ENCODE data around the gene NMNAT2.
"Not testable (repeated sequence)": the region's sequence is repeated elsewhere in the genome, so short reads cannot be mapped to it uniquely, and the experiment has no call there.

Gene NMNAT2

GRCh38 chr1:183262628-183263200 lies 155.5 kb downstream of the NMNAT2 start:
- no peak for DNase-seq (ENCODE audit: low read depth)

- DNase-seq (ENCODE audit: low read depth), result no peak
Measured at GRCh38 chr1:183259924-183260323, 158.3 kb downstream of the NMNAT2 start.

DNA sequence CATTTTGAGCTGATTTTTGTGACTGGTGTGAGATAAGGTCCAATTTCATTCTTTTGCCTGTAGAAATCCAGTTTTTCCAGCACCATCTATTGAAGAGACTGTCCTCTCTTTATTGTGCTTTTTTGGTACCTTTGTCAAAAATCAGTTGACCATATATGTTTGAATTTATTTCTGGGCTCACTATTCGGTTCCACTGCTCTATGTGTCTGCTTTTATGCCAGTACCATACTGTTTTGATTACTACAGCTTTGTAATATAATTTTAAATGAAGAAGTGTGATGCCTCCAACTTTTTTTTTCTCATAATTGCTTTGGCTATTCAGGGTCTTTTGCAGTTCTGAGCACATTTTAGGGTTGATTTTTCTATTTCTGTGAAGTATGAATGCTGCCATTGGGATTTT lies 163.1 kb downstream of the NMNAT2 start:
- no peak for DNase-seq (ENCODE audit: low read depth)

- DNase-seq (ENCODE audit: low read depth), result no peak
Measured at GRCh38 chr1:183251959-183252450, 166.2 kb downstream of the NMNAT2 start.

- DNase-seq (ENCODE audit: low read depth), result no peak
Measured at GRCh38 chr1:183251101-183251958, 166.8 kb downstream of the NMNAT2 start.

DNA sequence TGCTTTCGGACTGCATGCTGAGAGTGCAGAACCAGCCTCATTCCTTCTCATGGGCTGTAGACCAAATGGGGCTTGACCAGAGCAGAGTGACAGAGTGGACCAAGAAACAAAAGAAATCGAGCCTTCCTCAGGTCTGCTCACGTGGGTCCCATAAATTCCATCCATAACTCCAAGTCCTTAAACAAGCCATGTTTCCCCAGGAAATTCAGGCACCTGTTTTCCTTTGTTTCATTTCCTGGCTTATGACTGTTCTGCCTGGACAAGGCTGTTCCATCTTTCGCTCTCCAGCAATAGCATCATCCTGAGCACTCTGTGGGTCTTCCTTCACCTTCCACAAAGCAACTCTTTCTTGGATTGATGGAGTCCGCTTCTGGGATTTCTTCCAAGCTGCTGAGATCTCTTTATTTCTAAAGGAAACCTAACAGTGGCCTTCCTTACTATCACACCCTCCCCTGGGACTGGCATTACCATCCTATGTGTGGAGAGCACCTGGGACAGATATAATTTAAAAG lies 168.2 kb downstream of the NMNAT2 start:
- DNase-seq (ENCODE audit: low read depth), result no peak

GRCh38 chr1:183248989-183249691 lies 169.0 kb downstream of the NMNAT2 start:
- no peak for DNase-seq (ENCODE audit: low read depth)

GRCh38 chr1:183247931-183248330 lies 170.2 kb downstream of the NMNAT2 start:
- no peak for DNase-seq (ENCODE audit: low read depth)

DNA sequence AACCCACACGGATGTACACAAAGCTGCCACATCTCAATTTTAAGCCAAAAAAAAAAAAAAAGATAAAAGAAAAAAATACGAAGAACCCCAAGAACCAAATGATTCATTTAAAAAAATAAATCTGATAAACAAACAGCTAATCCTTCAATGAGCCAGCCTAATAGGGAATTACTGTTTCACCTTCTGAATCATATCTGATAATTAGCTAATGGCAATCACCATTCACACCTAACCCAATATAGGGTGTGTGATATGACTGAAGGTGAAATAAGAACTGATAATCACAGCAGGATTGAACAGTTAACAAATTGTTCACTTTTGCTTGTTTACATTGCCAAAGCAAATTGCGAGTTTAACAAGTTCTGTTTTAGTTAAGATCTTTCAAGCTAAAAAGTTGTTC lies 170.7 kb downstream of the NMNAT2 start:
- DNase-seq (ENCODE audit: low read depth), result no peak

DNA sequence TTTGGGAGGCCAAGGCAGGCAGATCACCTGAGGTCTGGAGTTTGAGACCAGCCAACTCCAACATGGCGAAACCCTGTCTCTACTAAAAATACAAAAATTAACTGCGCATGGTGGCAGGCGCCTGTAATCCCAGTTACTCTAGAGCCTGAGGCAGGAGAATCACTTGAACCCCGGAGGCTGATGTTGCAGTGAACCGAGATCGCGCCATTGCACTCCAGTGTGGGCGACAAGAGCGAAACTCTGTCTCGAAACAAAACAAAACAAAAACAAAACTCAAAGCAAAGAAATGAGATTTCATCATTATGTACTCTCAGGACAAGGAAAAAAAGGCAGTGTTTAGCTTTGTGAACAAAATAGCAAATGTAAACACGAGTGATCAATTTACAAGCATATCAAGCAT lies 171.1 kb downstream of the NMNAT2 start:
- DNase-seq (ENCODE audit: low read depth), result no peak

DNA sequence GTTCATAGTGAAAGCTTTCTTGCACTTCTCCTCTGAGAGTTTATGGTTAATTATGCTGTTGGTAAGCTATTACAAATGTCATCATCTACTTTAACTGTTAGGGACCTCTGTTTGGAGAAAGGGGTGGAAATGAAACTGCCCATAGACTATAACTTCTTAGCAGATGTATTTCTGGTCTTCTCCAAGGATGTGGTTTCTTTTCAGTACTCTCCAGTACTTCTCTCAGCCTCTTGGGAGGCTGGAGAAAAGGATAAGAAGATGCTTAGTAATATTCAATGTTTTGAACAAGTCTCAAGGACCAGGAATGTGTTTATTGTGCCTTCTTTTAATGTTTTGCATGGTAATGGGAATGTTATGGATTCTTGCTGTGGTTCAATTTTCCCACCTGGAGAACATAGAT lies 171.7 kb downstream of the NMNAT2 start:
- no peak for DNase-seq (ENCODE audit: low read depth)

DNA sequence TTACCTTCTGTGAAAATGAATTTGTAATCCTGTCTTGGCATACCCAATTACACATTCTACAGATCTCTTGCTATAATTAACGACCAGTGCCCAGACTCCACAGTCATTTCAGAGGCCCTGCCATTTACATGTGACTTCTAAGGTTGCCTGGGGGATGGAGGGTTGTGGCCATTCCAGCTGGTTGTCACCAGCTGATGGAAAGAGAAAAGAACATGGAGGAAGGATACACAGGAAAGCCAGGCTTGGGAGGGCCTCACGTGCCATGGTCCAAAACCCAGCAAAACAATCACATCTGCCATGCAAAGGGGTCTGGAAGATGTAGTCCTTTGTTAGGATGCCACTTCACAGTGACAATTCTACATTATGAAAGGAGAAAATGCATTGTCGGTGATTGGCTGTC lies 172.8 kb downstream of the NMNAT2 start:
- no peak for DNase-seq (ENCODE audit: low read depth)

DNA sequence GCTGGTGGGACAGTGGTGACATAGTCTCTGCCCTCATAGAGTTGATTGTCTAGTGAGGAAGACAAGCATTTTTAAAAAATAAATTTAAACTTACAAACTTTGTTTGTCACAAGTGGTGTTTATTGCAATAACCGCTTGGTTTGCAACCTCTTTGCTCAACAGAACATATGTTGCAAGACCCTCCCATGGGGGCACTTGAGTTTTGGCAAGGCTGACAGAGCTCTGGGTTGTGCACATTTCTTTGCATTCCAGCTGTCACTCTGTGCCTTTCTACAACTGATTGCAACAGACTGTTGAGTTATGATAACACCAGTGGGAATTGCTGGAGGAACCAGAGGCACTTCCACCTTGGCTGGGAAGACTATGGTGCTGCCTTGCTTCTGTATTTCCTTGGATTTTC lies 173.7 kb downstream of the NMNAT2 start:
- no peak for DNase-seq (ENCODE audit: low read depth)

- no peak for DNase-seq (ENCODE audit: low read depth)
Measured at GRCh38 chr1:183243161-183244050, 174.8 kb downstream of the NMNAT2 start.

DNA sequence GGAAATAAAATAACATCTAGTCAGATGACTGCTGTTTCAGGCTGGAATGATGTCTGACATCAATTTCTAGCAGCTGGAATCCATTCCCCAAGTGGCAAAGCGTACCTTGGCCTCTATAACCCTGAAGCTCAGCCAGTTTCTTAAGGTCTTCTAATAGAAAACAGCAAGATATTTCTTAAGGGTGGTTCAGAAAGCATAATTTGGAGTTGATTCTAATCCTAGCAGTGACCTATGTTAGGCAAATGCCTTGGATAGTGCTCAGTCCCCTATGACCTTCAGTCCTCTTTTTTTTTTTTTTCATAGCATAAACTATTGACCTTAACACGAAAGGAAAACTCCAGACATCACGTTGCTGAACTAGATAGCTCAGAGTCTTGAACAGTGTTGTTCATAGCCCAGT lies 175.6 kb downstream of the NMNAT2 start:
- no peak for DNase-seq (ENCODE audit: low read depth)

DNA sequence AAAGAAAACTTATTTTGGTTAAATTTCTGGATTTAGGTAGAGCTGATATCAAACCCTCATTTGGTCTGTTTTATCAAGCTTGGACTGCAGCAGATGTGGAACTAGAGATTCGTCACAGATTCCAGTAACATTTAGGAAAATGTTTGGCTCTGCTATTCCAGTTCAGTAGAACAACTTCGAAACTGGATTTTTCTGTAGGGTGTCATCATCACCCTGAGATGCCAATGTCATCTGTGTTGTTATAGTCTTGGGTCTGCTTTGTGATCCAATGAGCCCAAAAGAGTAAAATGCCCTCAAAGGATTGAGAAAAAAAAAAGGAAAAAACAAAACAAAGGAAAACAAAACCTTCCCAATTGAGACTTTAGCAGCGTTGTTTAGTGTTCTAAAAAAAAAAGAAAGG lies 176.7 kb downstream of the NMNAT2 start:
- no peak for DNase-seq (ENCODE audit: low read depth)

DNA sequence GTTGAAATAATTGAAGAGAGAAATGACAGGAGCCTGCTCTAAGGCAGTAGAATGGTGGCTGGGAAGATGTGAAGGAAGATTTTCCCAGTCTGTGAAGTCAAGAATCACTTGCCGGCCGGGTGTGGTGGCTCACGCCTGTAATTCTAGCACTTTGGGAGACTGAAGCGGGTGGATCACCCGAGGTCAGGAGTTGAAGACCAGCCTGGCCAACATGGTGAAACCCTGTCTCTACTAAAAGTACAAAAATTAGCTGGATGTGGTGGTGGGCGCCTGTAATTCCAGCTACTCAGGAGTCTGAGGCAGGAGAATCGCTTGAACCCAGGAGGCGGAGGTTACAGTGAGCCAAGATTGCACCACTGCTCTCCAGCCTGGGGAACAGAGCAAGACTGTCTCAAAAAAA lies 177.3 kb downstream of the NMNAT2 start:
- DNase-seq (ENCODE audit: low read depth), result not testable (repeated sequence)

DNA sequence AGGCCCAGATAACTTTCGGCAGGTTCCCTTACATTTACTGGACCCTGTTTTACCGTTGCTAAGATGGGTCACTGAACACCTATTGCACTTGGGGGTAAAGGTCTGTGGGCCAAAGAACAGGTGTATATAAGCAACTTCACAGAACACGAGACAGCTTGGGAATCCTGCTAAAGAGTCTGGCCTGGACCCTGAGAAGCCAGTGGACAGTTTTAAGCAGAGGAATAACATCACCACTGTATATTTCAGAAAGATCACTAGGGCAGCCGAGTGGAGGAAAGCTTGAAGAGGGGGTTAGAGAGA lies 177.7 kb downstream of the NMNAT2 start:
- no peak for DNase-seq (ENCODE audit: low read depth)

DNA sequence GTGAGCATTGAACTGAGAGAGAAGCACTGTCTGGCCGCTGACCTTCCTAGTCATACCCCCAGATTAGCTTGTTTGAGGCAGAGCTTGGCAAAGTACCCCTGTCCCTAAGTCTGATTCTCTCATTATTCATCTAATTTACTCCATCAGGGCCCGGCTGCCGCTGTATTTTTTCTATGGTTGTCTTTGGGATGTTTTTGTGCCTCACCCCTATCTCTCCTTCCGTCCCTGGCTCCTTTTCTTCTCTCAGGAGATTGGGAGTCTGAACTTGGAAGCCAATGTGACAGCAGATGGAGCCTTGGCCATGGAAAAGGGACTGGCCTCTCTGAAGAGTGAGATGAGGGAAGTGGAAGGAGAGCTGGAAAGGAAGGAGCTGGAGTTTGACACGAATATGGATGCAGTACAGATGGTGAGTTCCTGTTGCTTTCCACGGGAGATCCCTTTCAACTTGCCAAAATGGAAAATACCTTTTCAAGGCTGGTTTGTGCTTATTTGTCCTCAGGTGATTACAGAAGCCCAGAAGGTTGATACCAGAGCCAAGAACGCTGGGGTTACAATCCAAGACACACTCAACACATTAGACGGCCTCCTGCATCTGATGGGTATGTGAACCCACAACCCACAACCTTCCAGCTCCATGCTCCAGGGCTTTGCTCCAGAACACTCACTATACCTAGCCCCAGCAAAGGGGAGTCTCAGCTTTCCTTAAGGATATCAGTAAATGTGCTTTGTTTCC lies 178.2 kb downstream of the NMNAT2 start:
- DNase-seq (ENCODE audit: low read depth), result no peak

GRCh38 chr1:183239220-183239742 lies 178.9 kb downstream of the NMNAT2 start:
- no peak for DNase-seq (ENCODE audit: low read depth)

- no peak for DNase-seq (ENCODE audit: low read depth)
Measured at GRCh38 chr1:183238071-183238470, 180.1 kb downstream of the NMNAT2 start.
